GM18951 (cell line): ENCODE measurements around the gene KCNMA1.
"Not testable (repeated sequence)": the region's sequence is repeated elsewhere in the genome, so short reads cannot be mapped to it uniquely, and the experiment has no call there.

Source experiments
- POLR2A ChIP-seq: IDR thresholded peaks from 4 replicates; pipeline ENCODE4 v1.6.1; 2011; ENCODE audit warnings: mild to moderate bottlenecking; ENCODE audit not compliant: insufficient read length, insufficient read depth; ENCODE audit errors: extremely low read depth
- in situ Hi-C: fragments of 300-500 bp; cut with MboI; formaldehyde crosslinking; loops from one replicate; pipeline ENCODE4 v1.12.0; 2022; ENCODE audit warnings: low sequenced_read_pairs, mixed read lengths, inconsistent platforms; ENCODE audit not compliant: unreplicated experiment

The KCNMA1 gene

GRCh38 chr10:77586719-77587415, 50.7 kb downstream of the KCNMA1 start:
- in situ Hi-C loops: no loop called here
- TF ChIP-seq POLR2A: no peak

- in situ Hi-C loops: no loop called here
- no peak for TF ChIP-seq POLR2A
Measured at GRCh38 chr10:77584938-77585337, 52.7 kb downstream of the KCNMA1 start.

- in situ Hi-C loops: no loop called here
- no peak for TF ChIP-seq POLR2A
Measured at GRCh38 chr10:77583527-77583926, 54.1 kb downstream of the KCNMA1 start.

- no peak for TF ChIP-seq POLR2A
- in situ Hi-C loops: no loop called here
Measured at GRCh38 chr10:77582710-77583115, 54.9 kb downstream of the KCNMA1 start.

GRCh38 chr10:77581738-77582137, 55.9 kb downstream of the KCNMA1 start:
- in situ Hi-C loops: no loop called here
- no peak for TF ChIP-seq POLR2A

GRCh38 chr10:77580482-77580881, 57.1 kb downstream of the KCNMA1 start:
- TF ChIP-seq POLR2A: no peak
- in situ Hi-C loops: no loop called here

- TF ChIP-seq POLR2A: no peak
- in situ Hi-C loops: no loop called here
Measured at GRCh38 chr10:77578583-77579227, 58.9 kb downstream of the KCNMA1 start.

GRCh38 chr10:77577666-77578229, 59.9 kb downstream of the KCNMA1 start:
- no peak for TF ChIP-seq POLR2A
- in situ Hi-C loops: no loop called here

- in situ Hi-C loops: no loop called here
- no peak for TF ChIP-seq POLR2A
Measured at GRCh38 chr10:77576444-77577032, 61.1 kb downstream of the KCNMA1 start.

GRCh38 chr10:77576007-77576367, 61.6 kb downstream of the KCNMA1 start:
- in situ Hi-C loops: no loop called here
- TF ChIP-seq POLR2A: no peak

GRCh38 chr10:77575271-77576006, 62.2 kb downstream of the KCNMA1 start:
- TF ChIP-seq POLR2A: no peak
- in situ Hi-C loops: no loop called here

GRCh38 chr10:77574438-77574837, 63.2 kb downstream of the KCNMA1 start:
- no peak for TF ChIP-seq POLR2A
- in situ Hi-C loops: no loop called here

GRCh38 chr10:77572520-77572919, 65.1 kb downstream of the KCNMA1 start:
- in situ Hi-C loops: not testable (repeated sequence)

- in situ Hi-C loops: no loop called here
Measured at GRCh38 chr10:77571490-77571889, 66.1 kb downstream of the KCNMA1 start.

More at GRCh38 chr10:77571490-77571889, 66.1 kb downstream of the KCNMA1 start:
- no peak for TF ChIP-seq POLR2A
